Fibroblast of skin of abdomen (primary cell): ENCODE results near the gene ABCB9.
A peak's percentile ranks its signal among the peaks of the same experiment; 100 is the strongest.

Experiments used
- DNase-seq: peaks from one replicate; pipeline ENCODE4 v3.0.0-alpha.2; 2013

ABCB9 gene

GRCh38 chr12:122981587-122982476 is 15.6 kb upstream of the ABCB9 start:
- no peak for DNase-seq

GRCh38 chr12:122981036-122981471 is 14.8 kb upstream of the ABCB9 start:
- DNase-seq: no peak

- peak; percentile 67 for DNase-seq
Observed at GRCh38 chr12:122980183-122981035, 14.1 kb upstream of the ABCB9 start, which contains the start of gene ARL6IP4. TSS of gene ARL6IP4 (plus strand) at chr12:122980681. CDS start at chr12:122981140, 459 bp downstream.

GRCh38 chr12:122979908-122980182 is 13.6 kb upstream of the ABCB9 start:
- DNase-seq: no peak

GRCh38 chr12:122979001-122979907 is 13.0 kb upstream of the ABCB9 start:
- DNase-seq: no peak

- DNase-seq: no peak
Observed at GRCh38 chr12:122978507-122978955, 12.3 kb upstream of the ABCB9 start.

- DNase-seq: no peak
Observed at GRCh38 chr12:122977655-122978392, 11.6 kb upstream of the ABCB9 start.

- no peak for DNase-seq
Observed at GRCh38 chr12:122977153-122977552, 10.9 kb upstream of the ABCB9 start.

- no peak for DNase-seq
Observed at GRCh38 chr12:122976648-122976975, 10.3 kb upstream of the ABCB9 start.

GRCh38 chr12:122975790-122976647 is 9.8 kb upstream of the ABCB9 start:
- DNase-seq: no peak

GRCh38 chr12:122974892-122975789 is 8.9 kb upstream of the ABCB9 start, which contains the start of gene OGFOD2:
TSS of gene OGFOD2 (plus strand) at chr12:122975244. CDS start at chr12:122975252, 8 bp downstream.
- peak; percentile 90 for DNase-seq

GRCh38 chr12:122974274-122974891 is 8.1 kb upstream of the ABCB9 start:
- DNase-seq: peak; percentile 98

GRCh38 chr12:122969676-122970075 is 3.4 kb upstream of the ABCB9 start:
- no peak for DNase-seq

- no peak for DNase-seq
Observed at GRCh38 chr12:122968104-122968503, 1.8 kb upstream of the ABCB9 start.

GRCh38 chr12:122966743-122967550 is 684 bp upstream of the ABCB9 start:
- no peak for DNase-seq

- no peak for DNase-seq
Observed at GRCh38 chr12:122965321-122965751, 927 bp downstream of the ABCB9 start.

- no peak for DNase-seq
Observed at GRCh38 chr12:122964439-122965257, 1.6 kb downstream of the ABCB9 start.
